ENCODE measurements around the gene OR4N2.

DNA sequence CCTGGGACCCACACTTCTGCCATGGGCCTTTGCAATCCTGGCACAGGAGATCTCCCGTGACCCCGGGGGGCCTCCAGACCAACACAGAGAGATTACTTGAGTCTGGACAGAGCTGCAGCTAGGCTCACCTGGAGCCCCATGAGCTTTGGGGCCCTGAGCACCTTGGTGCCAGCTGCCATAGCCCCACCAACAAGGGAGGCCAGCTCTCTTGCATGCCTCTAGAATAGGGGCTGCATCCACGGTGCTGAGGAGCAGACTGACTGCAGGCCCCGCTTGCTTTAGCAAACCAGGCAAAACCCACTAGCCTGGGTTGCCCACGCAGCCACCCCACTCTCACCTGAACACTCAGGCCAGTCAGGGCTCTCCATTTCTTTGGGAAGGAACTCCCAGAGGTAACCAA lies 3.7 kb upstream of the OR4N2 start:
- TF ChIP-seq SMAD1 (IDR thresholded peaks at IDR 0.05; ENCODE audit: low read depth, low read length, partially characterized antibody) (no peak), KDM1A (IDR thresholded peaks at IDR 0.05) (no peak), CTCF (IDR thresholded peaks at IDR 0.05 in 2 of 3, conservative IDR thresholded peaks at IDR 0.05 in 1 of 3; ENCODE audit: insufficient read depth in 2 of 3, low read depth in 1 of 3, low read length in 3 of 3) (no peak)

All from K562 (cell line).